GM12878 (cell line): ENCODE measurements around the gene PRSS36.

Experiments used
- EGR1 ChIP-seq, 2 experiments: IDR thresholded peaks; 1 replicate in 1 of 2; 2 replicates in 1 of 2; pipeline ENCODE4 v1.6.1; 2011 to 2012; ENCODE audit warnings: low read depth in 2 of 2, low read length in 2 of 2, borderline replicate concordance in 1 of 2, mild to moderate bottlenecking in 1 of 2, moderate library complexity in 1 of 2
- MEF2A ChIP-seq: IDR thresholded peaks from 2 replicates; pipeline ENCODE4 v1.6.1; 2011; ENCODE audit warnings: low read depth, mild to moderate bottlenecking, low read length, moderate library complexity; ENCODE audit not compliant: insufficient read depth
- POLR2AphosphoS2 ChIP-seq: IDR thresholded peaks from 2 replicates; pipeline ENCODE4 v1.6.1; 2011; ENCODE audit warnings: low read depth, mild to moderate bottlenecking, low read length, improper control_type of control experiment, moderate library complexity
- POLR2AphosphoS5 ChIP-seq: IDR thresholded peaks from 2 replicates; pipeline ENCODE4 v1.6.1; 2011; ENCODE audit warnings: mild to moderate bottlenecking, low read length, inconsistent platforms
- SMAD1 ChIP-seq: fragments of 450-650 bp; IDR thresholded peaks from 2 replicates; pipeline ENCODE4 v1.6.1; 2018; ENCODE audit warnings: mild to moderate bottlenecking, low read depth; ENCODE audit not compliant: partially characterized antibody
- ZBTB40 ChIP-seq: fragments of 450-650 bp; IDR thresholded peaks from 2 replicates; pipeline ENCODE4 v1.6.1; 2016; ENCODE audit warnings: mild to moderate bottlenecking, moderate library complexity, borderline replicate concordance

- no peak for TF ChIP-seq ZBTB40
- TF ChIP-seq POLR2AphosphoS2 = no peak
- no peak for TF ChIP-seq POLR2AphosphoS5
- no peak for TF ChIP-seq SMAD1
- TF ChIP-seq MEF2A = no peak
- TF ChIP-seq EGR1 (IDR thresholded peaks at IDR 0.05; ENCODE audit: borderline replicate concordance in 1 of 2, low read depth in 2 of 2, low read length in 2 of 2) = no peak
Observed at GRCh38 chr16:31125844-31126243, 24.0 kb downstream of the PRSS36 start.
